ENCODE measurements around the gene SMPD2.
"Not testable (repeated sequence)": the region's sequence is repeated elsewhere in the genome, so short reads cannot be mapped to it uniquely, and the experiment has no call there.

SMPD2 gene

DNA sequence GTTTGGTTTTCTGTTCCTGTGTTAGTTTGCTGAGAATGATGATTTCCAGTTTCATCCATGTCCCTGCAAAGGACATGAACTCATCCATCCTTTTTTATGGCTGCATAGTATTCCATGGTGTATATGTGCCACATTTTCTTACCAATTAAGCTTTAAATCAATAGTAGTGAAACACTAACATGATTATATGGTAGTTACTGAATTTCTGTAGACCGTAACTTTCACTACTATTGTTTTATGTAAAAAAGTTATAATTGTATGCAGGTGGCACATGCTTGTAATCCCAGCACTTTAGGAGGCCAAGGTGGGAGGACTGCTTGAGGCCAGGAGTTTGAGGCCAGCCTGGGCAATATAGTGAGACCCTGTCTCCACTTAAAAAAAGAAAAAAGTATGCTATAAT is 20.7 kb downstream of the SMPD2 start:
- DNase-seq (ENCODE audit: low read depth in 2 of 2), result not testable (repeated sequence)

GRCh38 chr6:109461733-109462526 is 21.4 kb downstream of the SMPD2 start:
- DNase-seq (ENCODE audit: low read depth in 2 of 2), result no peak

GRCh38 chr6:109465772-109466171 is 25.2 kb downstream of the SMPD2 start:
- no peak for DNase-seq (ENCODE audit: low read depth in 2 of 2)

DNA sequence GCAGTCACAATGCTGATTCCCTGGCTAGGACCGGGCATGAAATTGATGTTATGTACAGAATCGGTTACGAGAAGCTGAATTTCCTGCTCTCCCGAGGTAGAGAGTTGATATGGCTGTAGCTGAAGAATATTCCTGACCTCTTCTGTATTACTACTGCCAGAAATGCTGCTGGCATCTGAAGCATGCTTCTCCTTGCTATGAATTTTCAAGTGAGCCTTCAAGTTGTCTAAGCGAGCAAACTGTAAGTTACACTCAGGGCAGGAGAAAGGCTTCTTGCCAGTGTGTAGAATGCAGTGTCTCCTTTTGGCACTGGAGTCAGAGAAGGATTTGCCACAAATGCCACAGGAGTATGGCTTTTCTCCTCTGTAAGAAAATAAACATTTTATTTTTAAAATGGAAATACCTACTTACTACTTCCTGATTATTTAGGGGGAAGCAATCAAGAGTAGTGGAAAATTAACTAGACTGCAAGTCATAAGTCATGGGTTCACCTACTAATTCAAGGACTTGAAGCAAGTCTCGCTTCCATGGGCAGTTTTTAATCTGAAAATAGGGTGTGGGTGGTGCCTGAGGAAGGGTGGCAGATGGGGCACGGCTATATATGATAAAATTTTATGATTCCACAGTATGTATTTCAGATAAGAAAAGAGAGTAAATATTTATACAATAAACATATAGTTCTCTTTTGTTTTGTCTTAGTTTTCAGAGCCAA is 25.8 kb downstream of the SMPD2 start:
- no peak for DNase-seq (ENCODE audit: low read depth in 2 of 2)

DNA sequence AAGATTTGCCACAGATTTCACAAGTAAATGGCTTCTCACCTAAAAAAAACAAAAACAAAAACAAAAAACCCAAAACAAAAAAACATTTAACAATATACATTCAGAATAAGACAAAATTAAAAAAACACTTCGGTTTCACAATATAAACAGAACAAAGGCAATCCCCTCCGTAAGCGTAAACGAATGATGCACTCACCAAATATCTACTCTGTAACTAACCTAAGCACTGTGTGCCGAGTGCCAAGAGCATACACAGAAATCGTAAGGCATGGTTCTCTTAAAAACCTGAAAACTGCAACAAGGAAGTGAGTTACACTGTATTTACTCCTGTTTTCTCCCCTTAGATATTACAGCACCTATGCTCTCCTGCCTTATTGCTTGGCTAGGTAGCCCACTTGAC is 27.2 kb downstream of the SMPD2 start:
- DNase-seq (ENCODE audit: low read depth in 2 of 2), result no peak

DNA sequence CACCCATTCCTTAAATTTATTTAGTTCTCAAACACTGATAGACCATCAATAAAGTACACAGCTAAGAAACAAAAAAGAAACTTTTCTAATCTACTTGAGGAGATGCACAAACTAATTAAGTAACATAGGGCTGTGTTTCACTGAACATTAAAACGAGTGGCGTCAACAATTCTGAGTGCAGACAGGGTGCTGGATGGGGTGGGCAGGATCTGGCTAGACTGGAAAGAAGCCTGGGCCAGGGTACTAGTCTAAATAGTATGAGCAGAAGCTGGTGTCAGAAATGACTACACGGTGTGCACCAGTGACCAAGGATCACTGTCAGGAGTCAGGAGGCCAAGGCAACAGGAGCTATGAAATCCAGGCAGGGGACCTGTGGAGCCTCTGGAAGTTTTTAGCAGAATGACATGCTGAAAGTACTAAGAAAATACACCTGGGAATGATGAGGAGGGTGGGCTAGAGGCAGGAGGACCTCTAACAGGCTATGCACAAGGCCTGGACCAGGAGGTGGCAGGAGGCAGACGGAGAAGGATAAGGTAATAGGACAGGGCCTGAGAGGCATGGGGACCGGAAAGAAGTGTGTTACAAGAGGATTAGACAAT is 29.2 kb downstream of the SMPD2 start:
- DNase-seq (ENCODE audit: low read depth in 2 of 2), result no peak

GRCh38 chr6:109471105-109471810 is 30.7 kb downstream of the SMPD2 start:
- DNase-seq (ENCODE audit: low read depth in 2 of 2), result no peak

DNA sequence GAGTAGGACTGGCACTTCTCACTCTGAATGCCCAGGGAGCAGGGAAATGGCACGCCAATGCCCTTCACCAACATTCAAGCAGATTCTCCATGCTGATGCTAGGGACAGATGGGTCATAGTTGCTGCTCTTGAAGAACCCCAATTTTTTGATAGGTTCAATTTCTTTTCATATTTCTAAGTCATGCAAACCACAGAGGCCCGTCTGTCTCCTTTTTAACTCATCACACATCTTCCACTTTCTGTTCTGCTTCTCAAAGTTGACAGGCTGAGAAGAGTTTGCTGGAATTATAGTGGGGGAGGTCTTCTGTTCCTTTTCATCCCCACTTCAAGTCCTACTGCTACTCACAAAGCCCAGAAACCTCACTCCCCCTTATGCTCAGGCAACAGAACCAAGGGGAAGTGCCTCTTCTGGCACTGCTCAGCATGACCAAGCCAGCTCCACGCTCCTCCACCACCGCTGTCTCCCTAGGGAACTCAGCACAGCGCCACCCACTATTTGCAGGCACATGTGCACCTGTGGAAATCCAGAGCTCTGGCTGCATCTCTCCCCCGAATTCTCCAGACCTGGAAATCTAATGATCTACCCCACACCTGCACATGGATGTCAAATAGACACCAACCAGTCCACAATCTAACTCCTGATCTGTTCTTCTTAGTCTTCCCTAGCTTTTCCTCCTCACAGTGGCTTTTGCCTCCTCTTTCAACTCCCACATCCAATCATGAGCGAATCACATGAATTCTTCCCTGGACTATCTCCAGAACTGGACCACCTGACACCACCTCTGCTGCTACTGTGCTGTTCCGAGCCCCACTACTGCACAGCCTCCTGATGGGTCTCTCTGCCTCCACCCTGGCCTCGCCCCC is 31.8 kb downstream of the SMPD2 start:
- no peak for DNase-seq (ENCODE audit: low read depth in 2 of 2)

GRCh38 chr6:109473120-109473519 is 32.6 kb downstream of the SMPD2 start:
- no peak for DNase-seq (ENCODE audit: low read depth in 2 of 2)

GRCh38 chr6:109474995-109475394 is 34.5 kb downstream of the SMPD2 start:
- no peak for DNase-seq (ENCODE audit: low read depth in 2 of 2)

DNA sequence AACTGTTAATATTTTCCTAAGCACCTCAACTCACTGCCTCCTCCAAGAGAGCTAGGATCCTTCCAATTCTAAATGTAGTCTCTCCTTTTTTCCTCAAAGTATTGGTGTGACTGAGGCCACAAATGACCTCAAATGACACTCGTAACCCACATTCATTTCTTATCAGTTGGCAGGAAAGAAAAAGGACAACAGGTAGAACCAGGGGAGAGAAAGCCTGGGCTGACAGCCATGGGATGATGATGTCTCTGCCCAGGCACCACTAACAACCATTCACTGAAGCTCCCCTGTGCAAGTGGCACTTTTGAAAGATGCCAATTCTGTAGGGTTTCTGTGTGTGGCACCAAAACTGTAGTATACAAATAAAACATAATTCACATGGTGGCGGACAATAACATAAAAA is 35.1 kb downstream of the SMPD2 start:
- no peak for DNase-seq (ENCODE audit: low read depth in 2 of 2)

DNA sequence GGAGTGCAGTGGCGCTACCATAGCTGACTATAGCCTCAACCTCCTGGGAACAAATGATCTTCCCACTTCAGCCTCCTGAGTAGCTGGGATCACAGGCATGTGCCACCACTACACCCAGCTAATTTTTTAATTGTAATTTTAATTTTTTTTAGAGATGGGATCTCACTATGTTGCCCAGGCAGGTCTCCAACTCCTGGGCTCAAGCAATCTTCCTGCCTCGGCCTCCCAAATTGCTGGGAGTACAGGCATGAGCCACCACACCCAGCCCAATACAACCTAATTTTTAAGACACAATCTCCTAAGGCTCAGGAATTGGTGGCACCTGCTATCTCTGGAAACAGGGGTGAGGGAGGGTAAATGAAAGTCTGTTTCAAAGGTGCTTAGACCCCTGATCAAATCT is 36.7 kb downstream of the SMPD2 start:
- DNase-seq (ENCODE audit: low read depth in 2 of 2), result no peak

GRCh38 chr6:109477725-109478124 is 37.2 kb downstream of the SMPD2 start:
- no peak for DNase-seq (ENCODE audit: low read depth in 2 of 2)

GRCh38 chr6:109478222-109478805 is 37.8 kb downstream of the SMPD2 start:
- DNase-seq (ENCODE audit: low read depth in 2 of 2), result no peak

- no peak for DNase-seq (ENCODE audit: low read depth in 2 of 2)
These were observed 38.5 kb downstream of the SMPD2 start for GRCh38 chr6:109478841-109479624.

GRCh38 chr6:109480993-109481480 is 40.5 kb downstream of the SMPD2 start:
- DNase-seq (ENCODE audit: low read depth in 2 of 2), result no peak

DNA sequence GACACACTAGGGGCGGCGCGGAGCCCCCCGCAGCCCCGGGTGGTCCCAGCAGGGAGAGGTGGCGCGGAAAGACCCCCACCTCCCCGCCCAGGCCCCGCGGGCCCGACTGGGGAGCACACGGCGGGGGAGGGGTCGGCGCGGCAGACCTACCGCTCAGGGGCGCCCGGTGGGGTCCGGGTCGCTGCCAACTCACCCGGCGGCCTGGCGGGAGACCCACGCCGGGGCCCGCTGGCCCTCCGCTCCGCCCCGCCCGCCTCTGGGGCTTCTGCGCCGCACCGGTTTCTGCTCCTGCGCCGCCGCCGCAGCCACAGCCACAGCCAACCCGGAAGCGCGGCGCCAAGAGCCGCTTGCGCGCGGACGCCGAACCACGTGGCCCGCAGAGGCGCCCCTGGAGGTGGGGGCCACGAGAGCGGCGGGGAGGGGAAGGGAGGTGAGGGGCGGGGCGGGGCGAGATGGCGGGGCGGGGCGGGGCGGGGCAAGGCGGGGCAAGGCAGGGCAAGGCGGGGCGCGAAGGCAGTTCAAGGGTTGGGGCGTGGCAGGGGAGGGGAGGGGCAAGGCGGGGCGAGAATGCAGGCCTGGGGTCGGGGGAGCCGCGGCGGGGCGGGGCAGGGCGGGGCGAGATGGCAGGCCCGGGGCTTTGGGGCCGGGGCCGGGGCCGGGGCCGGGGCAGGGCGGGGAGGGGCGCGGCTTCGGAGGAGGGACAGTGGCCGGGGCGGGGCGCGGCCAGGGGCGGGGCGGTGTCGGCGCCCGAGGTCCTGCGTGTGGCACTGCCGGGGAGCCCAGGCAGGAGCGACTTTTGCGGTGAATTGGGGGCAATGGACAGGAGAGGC is 42.6 kb downstream of the SMPD2 start, which contains the start of gene ZBTB24:
Gene ZBTB24 (minus strand): TSS at position 315 of the 830 bp plus-strand sequence. CDS start 1,193 bp downstream, outside the sequence.
- peak; percentile 85 to 86 for DNase-seq (ENCODE audit: low read depth in 2 of 2)

- DNase-seq (ENCODE audit: low read depth in 2 of 2), result no peak
These were observed 43.2 kb downstream of the SMPD2 start for GRCh38 chr6:109483735-109484057.

DNA sequence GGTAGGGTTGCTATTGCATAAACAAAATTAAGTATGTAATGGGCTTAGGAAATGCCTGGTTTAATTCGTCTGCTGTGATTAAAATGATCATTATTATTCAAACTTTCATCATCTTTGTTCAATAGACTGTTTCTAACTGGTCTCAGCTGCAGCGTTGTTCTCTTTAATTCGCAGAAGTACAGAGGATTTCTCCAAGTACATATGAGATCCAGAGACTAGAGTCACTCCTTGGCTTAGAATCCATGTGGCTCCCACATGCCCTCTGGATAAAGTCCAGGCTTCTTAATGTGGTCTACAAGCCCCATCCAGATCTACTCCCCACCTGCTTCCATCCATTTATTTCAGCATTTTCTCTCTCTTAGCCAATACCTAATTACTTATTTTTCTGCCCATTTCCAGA is 43.6 kb downstream of the SMPD2 start:
- no peak for DNase-seq (ENCODE audit: low read depth in 2 of 2)
